HG03175 (cell line): ENCODE measurements around the gene ATL2.
"Not testable (repeated sequence)": the region's sequence is repeated elsewhere in the genome, so short reads cannot be mapped to it uniquely, and the experiment has no call there.

ENCODE experiments used
- ATAC-seq: cut with Tn5 transposase; IDR thresholded peaks from one replicate; pipeline ENCODE4 v1.9.1; 2021; ENCODE audit warnings: mild to moderate bottlenecking, moderate library complexity; ENCODE audit not compliant: unreplicated experiment

The ATL2 gene

GRCh38 chr2:38277245-38278116 lies 99.6 kb downstream of the ATL2 start:
- no peak for ATAC-seq

GRCh38 chr2:38274286-38275276 lies 102.5 kb downstream of the ATL2 start:
- ATAC-seq: no peak

- ATAC-seq: no peak
Observed at GRCh38 chr2:38271697-38272096, 105.4 kb downstream of the ATL2 start.

GRCh38 chr2:38269421-38269820 lies 107.7 kb downstream of the ATL2 start:
- ATAC-seq: no peak

GRCh38 chr2:38268691-38269327 lies 108.3 kb downstream of the ATL2 start:
- no peak for ATAC-seq

GRCh38 chr2:38268001-38268400 lies 109.1 kb downstream of the ATL2 start:
- no peak for ATAC-seq

- ATAC-seq: no peak
Observed at GRCh38 chr2:38267270-38267925, 109.7 kb downstream of the ATL2 start.

GRCh38 chr2:38266382-38267061 lies 110.6 kb downstream of the ATL2 start:
- ATAC-seq: no peak

GRCh38 chr2:38265461-38265860 lies 111.6 kb downstream of the ATL2 start:
- no peak for ATAC-seq

- no peak for ATAC-seq
Observed at GRCh38 chr2:38264396-38265221, 112.5 kb downstream of the ATL2 start.

GRCh38 chr2:38263293-38263692 lies 113.8 kb downstream of the ATL2 start:
- ATAC-seq: no peak

GRCh38 chr2:38262069-38262871 lies 114.8 kb downstream of the ATL2 start:
- ATAC-seq: no peak

GRCh38 chr2:38261569-38262068 lies 115.5 kb downstream of the ATL2 start:
- no peak for ATAC-seq

- ATAC-seq: no peak
Observed at GRCh38 chr2:38260972-38261371, 116.1 kb downstream of the ATL2 start.

GRCh38 chr2:38260469-38260868 lies 116.6 kb downstream of the ATL2 start:
- no peak for ATAC-seq

- ATAC-seq: no peak
Observed at GRCh38 chr2:38259311-38259710, 117.8 kb downstream of the ATL2 start.

GRCh38 chr2:38257680-38258079 lies 119.4 kb downstream of the ATL2 start:
- ATAC-seq: not testable (repeated sequence)

- ATAC-seq: no peak
Observed at GRCh38 chr2:38256610-38257009, 120.5 kb downstream of the ATL2 start.
